HepG2 (cell line): ENCODE measurements around the gene GOLGA6C. TPM values are rescaled to one million over a fixed set of nuclear protein-coding genes. Genes with fewer than 3 reads are reported as not detected.

Experiments
- FOXA3 ChIP-seq: IDR thresholded peaks from 2 replicates; pipeline ENCODE4 v1.6.1; 2016; ENCODE audit warnings: missing genetic modification reagents, missing compliant biosample characterization
- FOXK2 ChIP-seq: fragments of 450-650 bp; IDR thresholded peaks from 2 replicates; pipeline ENCODE4 v1.6.1; 2016
- HDAC2 ChIP-seq: sonication (generic); formaldehyde crosslinking; IDR thresholded peaks from 2 replicates; pipeline ENCODE4 v1.4.0; 2020; ENCODE audit warnings: missing genetic modification reagents
- HMG20A ChIP-seq: IDR thresholded peaks from 2 replicates; pipeline ENCODE4 v1.6.1; 2016; ENCODE audit warnings: borderline replicate concordance
- HNF1B ChIP-seq: sonication (generic); formaldehyde crosslinking; IDR thresholded peaks from 2 replicates; pipeline ENCODE4 v1.5.1; 2020; ENCODE audit warnings: mild to moderate bottlenecking, moderate library complexity, missing genetic modification reagents
- KDM6A ChIP-seq: IDR thresholded peaks from 2 replicates; pipeline ENCODE4 v1.6.1; 2016; ENCODE audit warnings: low read depth
- KLF16 ChIP-seq, 2 experiments: sonication (generic) in 1 of 2; formaldehyde crosslinking in 1 of 2; IDR thresholded peaks; 2 replicates each; pipeline versions ENCODE4 v1.6.1 to v1.8.0; 2016 to 2023; ENCODE audit warnings: missing genetic modification reagents in 2 of 2, missing compliant biosample characterization in 1 of 2
- KMT2A ChIP-seq: sonication (generic); formaldehyde crosslinking; IDR thresholded peaks from 2 replicates; pipeline ENCODE4 v1.4.0; 2020; ENCODE audit warnings: missing genetic modification reagents
- NKX3-1 ChIP-seq: sonication (generic); formaldehyde crosslinking; IDR thresholded peaks from 2 replicates; pipeline ENCODE4 v1.5.0; 2020; ENCODE audit warnings: missing genetic modification reagents
- PBX2 ChIP-seq: IDR thresholded peaks from 2 replicates; pipeline ENCODE4 v1.6.1; 2016; ENCODE audit warnings: control low read depth
- SRSF1 ChIP-seq: fragments of 200-400 bp; formaldehyde crosslinking; optimal IDR thresholded peaks from 2 replicates; pipeline ENCODE3; 2017; ENCODE audit warnings: mild to moderate bottlenecking, low read depth, low read length, moderate library complexity
- TRIM24 ChIP-seq: sonication (generic); formaldehyde crosslinking; IDR thresholded peaks from 2 replicates; pipeline ENCODE4 v1.8.0; 2022; ENCODE audit warnings: mild to moderate bottlenecking, missing genetic modification reagents
- ZNF235 ChIP-seq: sonication (generic); formaldehyde crosslinking; IDR thresholded peaks from 2 replicates; pipeline ENCODE4 v1.8.1; 2023; ENCODE audit warnings: mild to moderate bottlenecking, missing genetic modification reagents, borderline replicate concordance
- ZNF644 ChIP-seq: IDR thresholded peaks from 2 replicates; pipeline ENCODE4 v1.6.1; 2016; ENCODE audit warnings: low read depth
- polyA plus RNA-seq, 8 experiments: library from polyadenylated mRNA; depleted of rRNA in 3 of 8; stranded (reverse) in 7 of 8; unstranded in 1 of 8; fragments of >200 nt; fragmentation: Illumina TruSeq in 4 of 8; extraction: Trizol in 4 of 8; gene quantifications; 2 replicates each; pipeline versions ENCODE4 v1.2.1 to v1.2.3, GENCODE V29; 2011 to 2016; ENCODE audit warnings: low read depth in 4 of 8, missing spikeins in 1 of 8, mixed read lengths in 1 of 8; ENCODE audit not compliant: insufficient read depth in 1 of 8
- total RNA-seq, 5 experiments: library from RNA; depleted of rRNA; stranded (reverse); fragments of >200 nt; fragmentation: Illumina TruSeq; extraction: Trizol; gene quantifications; 2 replicates each; pipeline ENCODE4 v1.2.3, GENCODE V29; 2016; ENCODE audit warnings: low read depth in 1 of 5
- TF ChIP-seq, protein P1 (sequence below): IDR thresholded peaks from 2 replicates; pipeline ENCODE4 v1.4.0; 2020; ENCODE audit warnings: mild to moderate bottlenecking, missing genetic modification reagents
- TF ChIP-seq, protein P2 (sequence below): IDR thresholded peaks from 2 replicates; pipeline ENCODE4 v1.6.1; 2016; ENCODE audit warnings: low read depth
- TF ChIP-seq, protein P3 (sequence below): sonication (generic); formaldehyde crosslinking; IDR thresholded peaks from 2 replicates; pipeline ENCODE4 v1.8.0; 2022; ENCODE audit warnings: mild to moderate bottlenecking, missing genetic modification reagents, moderate library complexity

Gene GOLGA6C
- total and polyA plus RNA-seq, 2 of the 13 experiments (the other 11 are each of a cell fraction or from before 2014, with no cell fraction given), result not detected

DNA sequence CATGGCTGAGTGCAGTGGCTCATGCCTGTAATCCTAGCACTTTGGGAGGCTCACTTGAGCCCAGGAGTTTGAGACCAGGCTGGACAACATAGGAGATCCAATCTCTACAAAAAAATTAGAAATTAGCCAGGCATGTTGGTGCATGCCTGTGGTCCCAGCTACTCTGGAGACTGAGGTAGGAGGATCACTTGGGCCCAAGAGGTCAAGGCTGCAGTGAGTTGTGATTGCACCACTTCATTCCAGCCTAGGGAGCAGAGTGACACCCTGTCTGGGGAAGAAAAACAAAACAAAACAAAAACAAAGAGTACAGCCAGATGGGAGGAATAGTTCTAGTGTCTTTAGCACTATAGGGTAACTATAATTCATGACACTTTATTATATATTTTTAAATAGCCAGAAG, 51.6 kb downstream of the GOLGA6C start (continued):
- TF ChIP-seq, protein P1, sequence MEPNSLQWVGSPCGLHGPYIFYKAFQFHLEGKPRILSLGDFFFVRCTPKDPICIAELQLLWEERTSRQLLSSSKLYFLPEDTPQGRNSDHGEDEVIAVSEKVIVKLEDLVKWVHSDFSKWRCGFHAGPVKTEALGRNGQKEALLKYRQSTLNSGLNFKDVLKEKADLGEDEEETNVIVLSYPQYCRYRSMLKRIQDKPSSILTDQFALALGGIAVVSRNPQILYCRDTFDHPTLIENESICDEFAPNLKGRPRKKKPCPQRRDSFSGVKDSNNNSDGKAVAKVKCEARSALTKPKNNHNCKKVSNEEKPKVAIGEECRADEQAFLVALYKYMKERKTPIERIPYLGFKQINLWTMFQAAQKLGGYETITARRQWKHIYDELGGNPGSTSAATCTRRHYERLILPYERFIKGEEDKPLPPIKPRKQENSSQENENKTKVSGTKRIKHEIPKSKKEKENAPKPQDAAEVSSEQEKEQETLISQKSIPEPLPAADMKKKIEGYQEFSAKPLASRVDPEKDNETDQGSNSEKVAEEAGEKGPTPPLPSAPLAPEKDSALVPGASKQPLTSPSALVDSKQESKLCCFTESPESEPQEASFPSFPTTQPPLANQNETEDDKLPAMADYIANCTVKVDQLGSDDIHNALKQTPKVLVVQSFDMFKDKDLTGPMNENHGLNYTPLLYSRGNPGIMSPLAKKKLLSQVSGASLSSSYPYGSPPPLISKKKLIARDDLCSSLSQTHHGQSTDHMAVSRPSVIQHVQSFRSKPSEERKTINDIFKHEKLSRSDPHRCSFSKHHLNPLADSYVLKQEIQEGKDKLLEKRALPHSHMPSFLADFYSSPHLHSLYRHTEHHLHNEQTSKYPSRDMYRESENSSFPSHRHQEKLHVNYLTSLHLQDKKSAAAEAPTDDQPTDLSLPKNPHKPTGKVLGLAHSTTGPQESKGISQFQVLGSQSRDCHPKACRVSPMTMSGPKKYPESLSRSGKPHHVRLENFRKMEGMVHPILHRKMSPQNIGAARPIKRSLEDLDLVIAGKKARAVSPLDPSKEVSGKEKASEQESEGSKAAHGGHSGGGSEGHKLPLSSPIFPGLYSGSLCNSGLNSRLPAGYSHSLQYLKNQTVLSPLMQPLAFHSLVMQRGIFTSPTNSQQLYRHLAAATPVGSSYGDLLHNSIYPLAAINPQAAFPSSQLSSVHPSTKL, result 0 out of 2 replicates have a peak, but pooled peaks have one; percentile 21
- TF ChIP-seq ZNF235 (no peak), KMT2A (CRISPR knock-in tag) (no peak), ZNF644 (CRISPR knock-in tag) (no peak), SRSF1 (no peak), PBX2 (CRISPR knock-in tag) (no peak), HMG20A (CRISPR knock-in tag) (peak; percentile 18; the same call in 1 of the 2 replicates), HDAC2 (CRISPR knock-in tag) (no peak), TRIM24 (CRISPR knock-in tag) (no peak), KDM6A (CRISPR knock-in tag) (no peak), KLF16 (CRISPR knock-in tag; IDR thresholded peaks at IDR 0.05) (no peak), FOXA3 (no peak), FOXK2 (no peak), NKX3-1 (CRISPR knock-in tag) (no peak), HNF1B (CRISPR knock-in tag) (no peak)
- TF ChIP-seq, protein P2, sequence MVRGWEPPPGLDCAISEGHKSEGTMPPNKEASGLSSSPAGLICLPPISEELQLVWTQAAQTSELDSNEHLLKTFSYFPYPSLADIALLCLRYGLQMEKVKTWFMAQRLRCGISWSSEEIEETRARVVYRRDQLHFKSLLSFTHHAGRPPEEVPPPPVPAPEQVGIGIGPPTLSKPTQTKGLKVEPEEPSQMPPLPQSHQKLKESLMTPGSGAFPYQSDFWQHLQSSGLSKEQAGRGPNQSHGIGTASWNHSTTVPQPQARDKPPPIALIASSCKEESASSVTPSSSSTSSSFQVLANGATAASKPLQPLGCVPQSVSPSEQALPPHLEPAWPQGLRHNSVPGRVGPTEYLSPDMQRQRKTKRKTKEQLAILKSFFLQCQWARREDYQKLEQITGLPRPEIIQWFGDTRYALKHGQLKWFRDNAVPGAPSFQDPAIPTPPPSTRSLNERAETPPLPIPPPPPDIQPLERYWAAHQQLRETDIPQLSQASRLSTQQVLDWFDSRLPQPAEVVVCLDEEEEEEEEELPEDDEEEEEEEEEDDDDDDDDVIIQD, result no peak
- TF ChIP-seq, protein P3, sequence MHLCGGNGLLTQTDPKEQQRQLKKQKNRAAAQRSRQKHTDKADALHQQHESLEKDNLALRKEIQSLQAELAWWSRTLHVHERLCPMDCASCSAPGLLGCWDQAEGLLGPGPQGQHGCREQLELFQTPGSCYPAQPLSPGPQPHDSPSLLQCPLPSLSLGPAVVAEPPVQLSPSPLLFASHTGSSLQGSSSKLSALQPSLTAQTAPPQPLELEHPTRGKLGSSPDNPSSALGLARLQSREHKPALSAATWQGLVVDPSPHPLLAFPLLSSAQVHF (CRISPR knock-in tag), result no peak
